K562 (cell line): ENCODE results near the gene BCL2L12.

Source experiments
- ARID3A ChIP-seq: IDR thresholded peaks from 2 replicates; pipeline ENCODE4 v1.6.1; 2012; ENCODE audit warnings: low read depth, low read length, improper control_type of control experiment, borderline replicate concordance
- HNRNPUL1 ChIP-seq: fragments of 200-400 bp; formaldehyde crosslinking; IDR thresholded peaks from 2 replicates; pipeline ENCODE4 v1.6.1; 2017; ENCODE audit warnings: low read length
- YY1 ChIP-seq, 3 experiments: IDR thresholded peaks; 2 replicates each; pipeline ENCODE4 v1.6.1; 2011; ENCODE audit warnings: low read length in 2 of 3, mild to moderate bottlenecking in 2 of 3, moderate library complexity in 2 of 3, borderline replicate concordance in 1 of 3, control low read depth in 1 of 3, low read depth in 1 of 3; ENCODE audit not compliant: insufficient read depth in 3 of 3, insufficient replicate concordance in 2 of 3, control insufficient read depth in 1 of 3, insufficient read length in 1 of 3; ENCODE audit errors: extremely low read depth in 1 of 3

GRCh38 chr19:49642492-49643035, 23.2 kb upstream of the BCL2L12 start:
- TF ChIP-seq YY1 (IDR thresholded peaks at IDR 0.05; ENCODE audit: borderline replicate concordance in 1 of 3, control insufficient read depth in 1 of 3, extremely low read depth in 1 of 3, insufficient read depth in 3 of 3, insufficient read length in 1 of 3, insufficient replicate concordance in 2 of 3, low read depth in 1 of 3, low read length in 2 of 3) (no peak), HNRNPUL1 (no peak), ARID3A (no peak)
